GM19238 (cell line): Measurements from ENCODE around the gene TMSB10.
A peak's percentile ranks its signal among the peaks of the same experiment; 100 is the strongest.
"Not testable (repeated sequence)": the region's sequence is repeated elsewhere in the genome, so short reads cannot be mapped to it uniquely, and the experiment has no call there.

Experiments
- DNase-seq: peaks from one replicate; pipeline ENCODE4 v3.0.0; 2011; ENCODE audit warnings: low spot score; ENCODE audit not compliant: insufficient read length

TMSB10 gene

GRCh38 chr2:84901593-84902120, 3.8 kb upstream of the TMSB10 start:
- no peak for DNase-seq

- DNase-seq, result no peak
These were observed 2.9 kb upstream of the TMSB10 start for GRCh38 chr2:84902526-84902925.

- DNase-seq, result no peak
These were observed 1.3 kb upstream of the TMSB10 start for GRCh38 chr2:84904151-84904550.

GRCh38 chr2:84904717-84905174, 710 bp upstream of the TMSB10 start:
- no peak for DNase-seq

- no peak for DNase-seq
These were observed 848 bp downstream of the TMSB10 start for GRCh38 chr2:84906108-84906899.

- DNase-seq, result peak; percentile 77
These were observed 1.7 kb downstream of the TMSB10 start for GRCh38 chr2:84906900-84907714.

GRCh38 chr2:84908948-84909713, 3.7 kb downstream of the TMSB10 start:
- DNase-seq, result no peak

- DNase-seq, result no peak
These were observed 5.8 kb downstream of the TMSB10 start for GRCh38 chr2:84911135-84911678.

GRCh38 chr2:84912984-84913383, 7.5 kb downstream of the TMSB10 start:
- no peak for DNase-seq

- no peak for DNase-seq
These were observed 8.9 kb downstream of the TMSB10 start for GRCh38 chr2:84914334-84914733.

- not testable (repeated sequence) for DNase-seq
These were observed 10.2 kb downstream of the TMSB10 start for GRCh38 chr2:84915675-84916074.

GRCh38 chr2:84917821-84918220, 12.4 kb downstream of the TMSB10 start:
- DNase-seq, result not testable (repeated sequence)

- no peak for DNase-seq
These were observed 13.0 kb downstream of the TMSB10 start for GRCh38 chr2:84918430-84918829.

GRCh38 chr2:84919885-84920580, 14.6 kb downstream of the TMSB10 start:
- no peak for DNase-seq

- DNase-seq, result no peak
These were observed 17.6 kb downstream of the TMSB10 start for GRCh38 chr2:84923009-84923408.

GRCh38 chr2:84924173-84925106, 19.0 kb downstream of the TMSB10 start:
- no peak for DNase-seq

- DNase-seq, result no peak
These were observed 19.9 kb downstream of the TMSB10 start for GRCh38 chr2:84925336-84925723.

- peak; percentile 40 for DNase-seq
These were observed 20.4 kb downstream of the TMSB10 start for GRCh38 chr2:84925724-84926376.

GRCh38 chr2:84927275-84927627, 21.8 kb downstream of the TMSB10 start:
- DNase-seq, result no peak
